GM18517 (cell line): ENCODE data around the gene TSPAN17.

Source experiments
- ATAC-seq: cut with Tn5 transposase; IDR thresholded peaks from one replicate; pipeline ENCODE4 v1.9.1; 2021; ENCODE audit warnings: mild to moderate bottlenecking, moderate library complexity; ENCODE audit not compliant: unreplicated experiment

The TSPAN17 gene

DNA sequence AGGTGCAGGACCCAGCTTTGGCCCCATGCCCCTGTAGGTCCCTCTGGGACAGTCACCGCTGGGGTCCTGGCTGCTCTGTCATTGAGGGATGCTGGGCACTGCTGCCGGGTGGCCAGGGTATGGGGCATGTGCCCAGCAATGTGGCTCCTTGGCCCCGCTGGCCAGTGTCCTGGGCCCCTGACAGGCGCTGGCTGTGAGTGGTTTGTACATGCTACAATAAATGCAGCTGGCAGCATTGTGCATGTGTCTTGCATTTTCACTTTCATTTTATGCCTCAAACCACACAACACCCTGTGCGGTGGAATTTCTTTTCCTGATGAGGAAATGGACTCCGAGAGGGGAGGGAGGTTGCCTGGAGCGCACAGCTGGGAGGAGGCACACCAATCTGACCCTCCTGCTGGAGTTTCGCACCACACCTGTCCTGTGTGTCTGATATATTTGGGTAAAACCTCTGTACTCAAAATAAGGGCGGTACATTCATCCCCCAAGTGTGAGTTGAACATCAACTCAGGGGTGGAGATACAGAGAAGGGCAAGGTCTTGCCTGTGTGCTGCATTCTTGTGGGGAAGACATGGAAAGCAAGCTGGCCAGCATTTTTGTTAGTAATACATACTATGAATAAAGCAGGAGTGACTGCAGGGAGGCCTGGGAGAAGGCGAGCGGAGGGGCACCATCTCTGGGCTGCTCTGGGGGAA lies 11.7 kb downstream of the TSPAN17 start:
- peak; percentile 44 for ATAC-seq

DNA sequence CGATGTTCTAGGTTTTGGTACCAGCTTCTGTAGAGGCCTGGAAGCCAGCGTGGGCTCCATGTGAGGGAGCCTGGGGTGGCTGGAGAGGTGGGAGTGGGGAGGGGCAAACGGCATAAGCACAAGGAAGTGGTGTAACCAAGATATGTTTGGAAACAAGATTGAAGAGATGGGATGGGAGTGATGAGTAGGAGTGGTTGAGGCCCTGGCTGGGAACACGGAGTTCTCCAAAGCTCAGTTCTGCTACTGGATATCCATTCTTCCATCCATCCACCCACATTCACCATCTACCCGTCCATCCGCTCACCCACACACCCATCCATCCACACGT lies 12.2 kb downstream of the TSPAN17 start:
- ATAC-seq = no peak

DNA sequence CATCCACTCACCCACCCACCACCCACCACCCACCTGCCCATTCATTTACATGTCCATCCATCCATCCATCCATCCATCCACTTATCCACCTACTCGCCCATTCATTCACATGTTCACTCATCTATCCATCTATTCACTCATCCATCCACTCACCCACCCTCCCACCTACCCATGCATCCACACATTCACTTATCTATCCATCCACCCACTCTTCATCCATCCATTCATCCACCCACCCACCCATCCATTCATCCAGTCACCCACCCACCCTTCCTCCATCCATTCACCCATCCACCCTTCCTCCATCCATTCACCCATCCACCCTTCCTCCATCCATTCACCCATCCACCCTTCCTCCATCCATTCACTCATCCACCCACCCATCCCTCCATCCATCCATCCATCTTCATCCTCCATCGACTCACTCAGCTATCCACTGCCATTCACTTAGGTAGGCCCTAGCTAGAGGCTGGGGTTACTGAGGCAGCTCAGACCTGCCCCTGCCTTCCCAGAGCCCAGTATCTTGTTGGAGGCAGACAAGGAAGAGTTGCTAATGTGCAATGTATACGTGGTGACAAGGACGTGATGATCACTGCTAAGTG lies 12.7 kb downstream of the TSPAN17 start:
- no peak for ATAC-seq

DNA sequence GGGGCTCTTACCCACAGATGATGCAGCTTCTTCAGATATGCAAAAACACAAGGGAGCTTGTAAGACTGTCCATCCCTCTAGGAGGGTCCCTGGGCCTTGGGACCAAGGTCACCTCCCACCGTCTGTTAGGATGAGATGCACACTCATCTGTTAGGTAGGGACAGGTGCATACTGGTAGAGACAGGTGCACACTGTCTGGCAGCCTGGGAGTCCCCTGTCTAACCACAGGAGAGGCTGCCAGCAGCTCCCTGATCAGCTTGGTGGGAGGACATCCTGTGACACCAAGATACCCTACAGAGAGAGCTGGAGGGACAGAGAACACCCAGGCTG lies 13.2 kb downstream of the TSPAN17 start:
- no peak for ATAC-seq

DNA sequence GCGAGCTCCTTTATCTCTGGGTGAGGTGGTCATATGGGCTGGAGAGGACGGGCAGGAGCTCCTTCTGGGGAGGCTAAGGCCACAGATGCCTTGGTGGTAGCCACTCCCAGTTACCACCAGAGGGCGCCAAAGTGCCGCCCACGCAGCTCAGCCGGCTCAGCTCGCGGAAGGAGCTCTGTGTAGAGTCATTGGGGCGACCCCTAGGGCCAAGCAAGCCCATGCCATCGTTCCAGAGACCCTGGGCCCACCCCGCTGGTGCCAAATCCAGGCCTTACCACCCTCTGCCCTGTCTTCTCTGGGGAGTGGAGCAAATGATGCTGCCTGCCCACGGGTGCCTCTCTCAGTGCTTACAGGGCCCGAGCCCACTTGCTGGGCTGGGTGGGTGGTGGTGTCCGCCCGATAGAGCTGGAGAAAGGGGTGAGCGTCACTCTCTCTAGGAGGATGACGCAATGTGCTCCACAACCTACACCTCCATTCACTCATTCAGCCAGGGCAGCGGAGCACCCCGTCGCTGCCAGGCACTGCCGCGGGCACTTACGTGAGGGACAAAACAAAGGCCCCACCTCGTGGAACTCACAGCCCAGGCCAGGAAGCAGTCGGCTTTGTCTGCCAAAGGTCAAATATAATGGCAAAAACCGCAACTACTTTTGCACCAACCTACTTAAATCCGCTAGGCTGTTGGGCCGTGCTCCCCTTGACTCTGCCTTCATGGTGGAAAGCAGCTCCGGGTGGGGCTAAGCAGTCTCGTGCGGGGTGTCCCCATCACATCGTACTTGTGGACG lies 13.8 kb downstream of the TSPAN17 start:
- no peak for ATAC-seq

DNA sequence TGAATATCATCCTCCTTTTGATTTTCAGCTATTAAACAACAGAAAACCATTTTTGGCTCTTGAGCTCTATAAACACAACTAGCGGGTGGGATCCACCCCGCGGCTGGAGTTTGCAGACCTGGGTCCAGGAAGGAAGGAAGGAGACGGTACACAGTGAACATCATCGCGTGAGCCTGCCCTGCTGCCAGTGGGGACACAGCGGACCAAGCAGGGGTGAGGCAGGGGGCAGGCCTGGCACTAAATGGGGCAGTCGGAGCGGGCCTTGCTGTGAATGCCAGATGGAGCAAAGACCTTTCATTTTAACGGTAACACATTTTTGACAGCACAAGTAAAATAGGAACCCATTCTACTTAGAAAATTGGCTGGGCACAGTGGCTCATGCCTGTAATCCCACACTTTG lies 14.4 kb downstream of the TSPAN17 start:
- no peak for ATAC-seq

DNA sequence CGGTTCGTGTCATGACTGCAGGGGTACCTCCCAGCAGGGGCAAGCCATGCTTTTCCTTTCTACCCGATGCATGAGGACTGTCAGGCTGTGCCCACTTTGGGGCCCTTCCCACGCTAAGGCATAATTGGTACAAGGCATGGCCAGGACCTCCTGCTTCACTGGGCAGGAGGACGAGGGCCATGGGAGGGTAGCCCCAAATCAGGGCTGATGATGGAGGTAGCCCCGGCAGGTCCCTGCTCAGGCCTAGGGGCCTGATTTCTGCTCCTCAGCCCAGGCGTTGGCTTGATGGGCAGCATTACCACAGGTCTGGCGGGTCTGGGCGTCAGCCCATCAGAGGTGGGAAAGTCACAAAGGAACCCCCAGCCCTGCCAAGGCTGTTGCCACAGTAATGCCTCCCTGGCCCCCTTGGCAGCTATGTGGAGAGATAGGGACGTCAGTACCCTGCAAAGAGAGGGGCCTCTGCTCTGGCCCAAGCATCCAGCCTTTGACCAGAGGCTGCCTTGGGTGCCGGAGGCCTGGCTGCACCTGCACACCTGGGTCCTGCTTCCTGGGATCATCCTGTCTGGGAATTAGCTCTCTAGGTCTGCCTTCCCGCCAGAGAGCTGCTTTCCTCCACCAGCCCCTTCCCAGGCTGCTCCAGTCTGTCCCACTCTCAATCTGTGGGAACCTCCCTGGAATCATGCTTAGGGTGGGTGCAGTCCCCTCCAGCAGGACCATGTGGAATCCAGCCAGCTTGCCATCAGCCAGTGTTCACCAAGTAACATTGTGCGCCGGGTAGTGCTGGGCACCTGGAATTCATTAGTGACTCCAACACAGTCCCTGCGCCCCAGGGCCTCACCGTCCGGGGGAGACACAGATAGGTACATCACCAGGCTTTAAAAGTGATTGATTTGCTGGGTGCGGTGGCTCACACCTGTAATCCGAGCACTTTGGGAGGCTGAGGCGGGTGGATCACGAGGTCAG lies 15.4 kb downstream of the TSPAN17 start:
- ATAC-seq = no peak

DNA sequence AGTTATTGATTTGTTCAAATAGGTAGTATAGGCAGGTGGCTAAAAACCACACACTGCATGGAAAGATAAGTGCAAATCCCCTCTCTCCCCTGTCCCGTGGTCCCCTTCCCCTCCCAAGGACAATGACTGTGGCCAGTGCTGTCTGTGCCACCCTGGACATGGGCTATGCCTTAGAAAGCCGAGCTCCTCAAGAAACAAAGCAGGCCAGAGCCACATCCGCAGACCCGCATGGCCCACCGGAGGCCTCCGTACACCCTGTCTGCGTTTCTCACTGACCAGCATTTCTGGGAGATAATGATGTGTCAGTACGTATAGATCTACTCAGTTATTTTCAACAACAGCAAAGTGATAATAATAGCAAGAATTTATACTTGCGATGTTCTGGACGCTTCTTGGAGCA lies 16.3 kb downstream of the TSPAN17 start:
- ATAC-seq = no peak

DNA sequence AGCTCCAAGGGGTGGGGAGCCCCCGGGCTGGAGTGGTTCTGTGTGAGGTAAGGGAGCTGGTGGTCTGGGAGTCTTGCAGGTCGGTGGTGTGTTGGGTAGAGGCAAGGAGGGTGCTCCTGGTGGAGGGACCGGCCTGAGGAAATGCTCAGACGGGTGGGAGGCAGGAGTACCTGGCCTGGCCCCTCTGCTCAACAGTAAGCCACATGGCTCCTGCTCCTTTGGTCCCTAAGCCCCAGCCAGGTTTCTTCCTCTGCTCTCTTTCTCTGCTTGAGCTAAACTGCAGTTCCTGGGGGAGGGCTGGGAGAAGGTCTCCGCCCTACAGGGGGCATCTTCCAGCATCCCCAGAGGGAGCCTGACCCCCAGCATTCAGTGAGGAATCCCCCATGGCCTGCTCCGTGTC lies 17.2 kb downstream of the TSPAN17 start:
- ATAC-seq = no peak

DNA sequence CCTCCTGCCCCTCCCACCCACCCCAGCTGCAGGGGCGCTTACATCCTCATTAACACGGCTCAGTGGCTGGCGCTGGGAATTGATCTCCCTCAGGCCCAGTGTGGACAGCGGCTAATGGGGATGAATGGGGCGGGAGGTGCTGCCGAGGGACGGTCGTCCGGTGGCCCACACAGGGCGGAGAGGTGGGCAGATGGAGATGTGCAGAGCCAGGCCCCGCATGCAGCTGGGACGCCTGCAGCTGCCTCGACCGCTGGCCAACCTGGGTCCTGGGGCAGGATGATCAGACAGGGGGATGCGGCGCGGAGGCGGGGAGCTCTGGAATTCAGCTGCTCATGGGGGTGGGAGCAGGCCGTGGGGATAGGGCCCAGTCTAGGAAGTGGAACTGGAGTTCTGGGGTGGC lies 17.6 kb downstream of the TSPAN17 start:
- ATAC-seq = no peak

DNA sequence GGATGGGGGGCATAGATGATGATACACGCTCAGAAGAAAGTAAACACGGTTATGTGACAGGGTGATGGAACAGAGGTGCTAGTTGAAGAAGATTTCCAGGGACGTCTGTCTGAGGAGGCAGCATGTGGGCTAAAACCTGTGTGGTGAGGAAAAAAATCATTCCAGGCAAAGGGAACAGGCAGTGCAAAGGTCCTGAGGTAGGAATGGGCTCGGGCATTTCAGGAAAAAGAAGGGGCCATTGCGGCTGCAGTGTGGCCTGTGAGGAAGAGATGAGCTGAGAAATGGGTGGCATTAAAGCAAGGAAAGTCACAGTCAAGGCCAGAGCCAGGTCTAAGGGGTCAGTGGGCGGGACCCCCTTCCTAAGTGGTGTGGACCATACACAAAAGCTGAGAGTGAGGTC lies 18.2 kb downstream of the TSPAN17 start:
- no peak for ATAC-seq

DNA sequence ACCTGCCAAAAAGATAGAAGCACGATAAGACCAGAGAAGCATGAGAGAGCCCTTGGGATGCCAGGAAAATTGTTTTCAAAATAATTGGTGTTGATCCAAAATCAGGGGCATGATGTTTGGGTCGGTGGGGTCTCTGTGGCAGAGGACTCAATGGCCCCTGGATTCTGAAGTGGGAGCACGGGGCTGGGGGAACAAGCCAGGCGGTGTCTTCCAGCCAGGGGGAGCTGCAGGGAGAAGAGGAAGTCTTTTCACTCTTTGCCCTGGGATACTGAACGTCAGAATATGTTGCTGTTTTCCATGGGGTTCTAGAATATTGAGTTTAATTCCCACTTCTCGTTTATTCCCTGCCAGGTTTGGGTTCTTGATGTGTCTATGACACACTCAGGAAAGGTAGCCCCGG lies 20.4 kb downstream of the TSPAN17 start:
- ATAC-seq = no peak

DNA sequence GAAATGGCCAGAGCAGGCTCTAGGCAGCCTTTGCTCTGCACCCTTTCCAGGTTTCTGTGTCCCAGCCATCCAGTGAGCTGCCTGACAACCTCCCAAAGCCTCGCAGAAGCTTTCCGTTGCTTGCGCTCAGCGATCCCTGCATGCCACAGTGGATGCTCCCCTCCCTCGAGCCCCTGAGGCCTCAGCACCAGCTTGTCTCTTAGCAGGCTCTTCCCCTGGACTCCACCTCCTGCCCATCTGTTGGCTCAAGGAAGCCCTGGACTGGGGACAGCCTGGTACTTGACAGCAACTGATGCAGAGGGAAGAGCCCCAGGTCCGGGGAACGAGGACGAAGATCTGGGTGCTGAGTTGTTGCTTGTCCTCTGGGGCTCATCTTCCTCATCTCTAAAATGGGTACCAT lies 23.2 kb downstream of the TSPAN17 start:
- ATAC-seq = no peak

DNA sequence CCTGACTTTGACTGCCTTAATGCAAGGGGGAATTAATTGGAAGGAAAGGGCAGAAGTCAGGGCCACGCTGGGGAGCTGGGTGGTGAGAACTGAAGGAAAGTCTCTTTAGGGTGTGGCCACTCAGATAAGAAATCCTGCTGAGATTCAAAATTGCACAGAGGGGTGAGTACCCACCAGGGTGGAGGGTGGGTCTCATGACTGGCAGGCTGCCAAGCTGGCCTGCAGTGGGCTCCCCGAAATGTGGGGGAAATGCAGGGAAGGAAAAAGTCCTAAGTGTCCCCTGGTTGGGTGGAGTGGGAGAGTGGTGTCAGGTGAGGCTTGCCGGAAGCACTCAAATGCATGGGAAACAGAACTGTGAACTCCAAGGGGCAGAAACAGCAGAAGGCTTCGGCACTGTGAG lies 24.1 kb downstream of the TSPAN17 start:
- ATAC-seq = no peak

DNA sequence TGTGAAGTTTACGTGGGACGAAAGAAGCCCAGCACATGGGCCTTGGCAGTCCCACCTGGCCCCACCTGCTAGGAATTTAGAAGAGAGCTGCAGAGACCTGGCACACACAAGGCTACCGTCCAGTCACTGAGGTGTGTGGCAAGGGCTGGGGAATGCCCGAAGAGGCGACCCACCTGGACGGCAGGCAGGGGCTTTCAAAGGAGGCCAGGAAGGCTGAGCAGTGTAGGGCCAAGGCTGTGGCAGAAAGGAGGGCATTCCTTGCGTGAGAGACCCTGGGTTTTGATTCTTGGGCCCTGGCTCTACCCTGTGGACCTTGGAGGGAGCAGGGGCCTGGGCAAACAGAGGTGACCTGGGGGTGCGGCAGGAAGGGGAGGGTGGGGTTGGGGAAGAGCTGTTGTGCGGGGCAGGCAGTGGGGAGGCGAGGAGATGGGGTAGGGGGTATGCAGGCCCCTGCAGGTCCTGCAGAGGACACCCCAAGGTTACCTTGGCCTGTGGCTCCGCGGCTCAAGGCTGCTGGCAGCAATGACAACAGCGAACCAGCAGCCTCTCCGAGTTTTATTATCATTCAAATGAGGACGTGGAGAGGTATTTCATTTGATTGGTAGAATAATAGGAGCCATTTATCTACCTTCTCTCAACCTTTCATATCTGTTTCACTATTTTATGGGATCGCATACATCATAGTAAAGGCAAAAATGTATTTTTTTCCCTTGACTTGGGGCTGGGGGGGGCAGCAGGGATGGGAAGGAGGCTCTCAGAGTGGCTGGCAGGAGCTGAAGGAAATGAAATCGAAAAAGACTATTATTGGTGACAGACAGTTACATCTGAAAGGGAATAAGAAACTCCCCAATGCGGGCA lies 24.8 kb downstream of the TSPAN17 start:
- ATAC-seq = no peak

DNA sequence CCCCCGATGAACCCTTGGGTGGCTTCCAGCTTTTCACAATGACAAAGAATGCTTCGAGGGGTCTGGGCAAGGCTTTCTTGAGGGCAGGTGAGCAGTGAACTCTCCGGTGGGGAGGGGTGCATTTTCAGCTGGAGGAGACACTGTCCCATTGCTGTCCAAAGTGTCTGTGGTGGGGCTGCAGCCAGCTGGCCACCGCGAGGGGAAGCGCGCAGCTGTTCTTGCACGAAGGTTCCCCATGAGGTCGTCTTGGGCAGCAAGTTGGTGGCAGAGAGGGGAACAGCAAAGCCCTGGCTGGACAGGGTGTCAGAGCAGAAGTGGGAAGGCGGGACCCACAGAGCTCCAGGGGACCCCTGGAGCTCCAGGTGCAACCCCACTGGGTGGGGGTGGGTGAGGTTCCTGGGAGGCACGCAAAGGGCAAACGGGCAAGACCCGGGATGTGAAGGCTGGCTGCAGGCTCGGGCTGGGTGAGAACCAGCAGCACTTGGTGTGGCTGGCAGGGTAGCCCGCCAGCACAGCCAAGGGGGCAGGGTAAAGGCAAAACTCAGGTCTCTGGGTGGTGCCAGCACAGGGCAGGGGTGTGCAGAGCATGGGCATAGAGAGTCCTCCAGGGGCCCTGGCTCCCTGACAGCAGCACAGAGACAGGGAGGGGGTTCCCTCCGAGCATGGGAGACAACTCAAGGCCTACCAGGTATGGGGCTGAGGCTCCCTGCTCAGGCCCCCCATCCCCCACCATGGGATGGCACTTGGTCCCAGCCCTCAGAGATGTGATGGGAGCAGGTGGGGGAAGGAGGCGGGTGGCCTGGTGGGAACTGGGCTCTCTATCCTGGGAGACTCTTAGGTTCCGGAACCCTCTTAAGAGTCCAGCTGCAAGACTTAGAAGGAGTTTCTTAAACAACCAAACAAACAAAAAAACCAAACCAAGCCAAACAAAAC lies 26.6 kb downstream of the TSPAN17 start:
- ATAC-seq = no peak

DNA sequence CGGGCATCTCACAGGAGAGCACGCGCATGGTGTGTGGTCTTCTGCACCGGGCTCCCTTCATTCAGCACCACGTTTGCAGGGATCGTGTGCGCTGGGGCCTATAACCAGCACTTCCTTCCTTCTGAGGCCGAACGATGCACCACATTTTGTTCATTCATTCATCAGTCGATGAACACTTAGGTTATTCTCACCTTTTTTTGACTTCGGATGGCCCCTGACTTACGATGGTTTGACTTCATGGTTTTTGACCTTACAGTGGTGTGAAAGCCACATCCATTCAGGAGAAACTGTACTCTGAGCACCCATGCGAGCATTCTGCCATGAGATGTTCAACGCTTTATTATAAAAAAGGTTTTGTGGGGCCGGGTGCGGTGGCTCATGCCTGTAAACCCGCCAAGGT lies 27.5 kb downstream of the TSPAN17 start:
- no peak for ATAC-seq

DNA sequence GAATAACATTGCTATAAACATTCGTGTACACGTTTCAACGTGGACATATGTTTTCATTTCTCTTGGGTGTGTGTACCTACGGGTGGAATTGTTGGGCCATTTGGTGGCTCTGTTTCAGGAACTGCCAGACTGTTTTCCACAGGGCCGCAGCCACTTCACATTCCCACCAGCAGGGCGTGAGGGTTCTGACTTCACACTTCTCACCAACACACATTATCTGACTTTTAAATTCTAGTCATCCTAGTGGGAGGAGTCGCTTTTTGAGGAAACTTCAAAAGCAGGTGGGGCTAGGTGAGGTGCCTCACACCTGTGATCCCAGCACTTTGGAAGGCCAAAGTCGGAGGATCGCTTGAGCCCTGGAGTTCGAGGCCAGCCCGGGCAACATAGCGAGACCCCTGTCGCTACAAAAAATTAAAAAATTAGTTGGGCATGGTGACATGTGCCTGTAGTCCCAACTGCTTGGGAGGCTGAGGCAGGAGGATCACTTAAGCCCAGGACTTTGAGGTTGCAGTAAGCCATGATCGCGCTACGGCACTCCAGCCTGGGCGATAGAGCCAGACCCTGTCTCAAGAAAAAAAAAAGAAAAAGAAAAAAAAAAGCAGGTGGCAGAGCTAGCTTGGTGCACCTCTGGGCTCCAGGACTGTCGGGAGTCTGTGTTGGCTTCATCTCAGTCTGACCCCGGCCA lies 28.5 kb downstream of the TSPAN17 start:
- no peak for ATAC-seq

DNA sequence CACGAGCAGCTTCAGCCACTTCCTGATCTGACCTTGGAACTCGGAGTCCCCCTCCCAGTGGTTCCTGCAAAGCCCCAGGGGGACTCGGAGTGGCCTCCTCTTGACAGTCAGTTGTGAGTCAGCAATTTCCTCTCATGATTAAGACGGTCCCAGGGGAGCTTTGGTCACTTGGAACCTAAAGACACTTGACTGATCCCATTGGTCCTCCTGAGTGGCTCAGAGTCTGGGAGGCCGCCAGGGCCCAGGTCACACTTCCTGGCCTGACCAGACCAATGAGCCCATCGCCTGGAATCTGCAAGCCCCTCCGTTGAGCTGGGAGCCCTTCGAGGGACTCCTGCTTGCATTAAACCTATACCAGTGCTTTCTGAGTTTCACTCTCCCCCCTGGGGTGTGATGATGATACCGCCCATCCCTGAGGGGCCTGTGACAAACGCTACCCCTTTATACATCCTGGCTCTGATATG lies 29.1 kb downstream of the TSPAN17 start:
- peak; percentile 73 for ATAC-seq
